Lung (tissue), 12 donors: ENCODE results near the gene C18orf63. TPM values are rescaled to one million over a fixed set of nuclear protein-coding genes. Genes with fewer than 3 reads are reported as not detected.

Experiments used
- ATAC-seq: fragments of 200-7000 bp; cut with Tn5 transposase; one replicate; pipeline ENCODE4 v1.9.1; 2020; ENCODE audit warnings: moderate number of reproducible peaks; ENCODE audit not compliant: insufficient read depth, low FRiP score
- DNase-seq, 3 donors: peaks; one replicate each; pipeline ENCODE4 v3.0.0-alpha.2; 2013 to 2017
- H3K27ac ChIP-seq, 2 donors: one replicate each; pipeline ENCODE4 v1.5.1; 2013; ENCODE audit warnings: mild to moderate bottlenecking in 2 of 2, moderate library complexity in 2 of 2, control low read depth in 1 of 2, inconsistent platforms in 1 of 2, low read depth in 1 of 2, low read length in 1 of 2
- H3K27me3 ChIP-seq, 3 donors: one replicate each; pipeline ENCODE4 v1.5.1; 2013; ENCODE audit warnings: low read length in 2 of 3; ENCODE audit not compliant: control insufficient read depth in 3 of 3, insufficient read depth in 3 of 3
- H3K36me3 ChIP-seq, 4 donors: one replicate each; pipeline ENCODE4 v1.5.1; 2013; ENCODE audit warnings: low read length in 4 of 4, mild to moderate bottlenecking in 1 of 4, moderate library complexity in 1 of 4; ENCODE audit not compliant: control insufficient read depth in 4 of 4, insufficient read depth in 4 of 4
- H3K4me1 ChIP-seq, 5 donors: one replicate each; pipeline ENCODE4 v1.5.1; 2013; ENCODE audit warnings: low read length in 5 of 5, mild to moderate bottlenecking in 2 of 5, moderate library complexity in 1 of 5; ENCODE audit not compliant: control insufficient read depth in 5 of 5, insufficient read depth in 5 of 5
- H3K4me3 ChIP-seq: one replicate; pipeline ENCODE4 v1.5.1; 2013; ENCODE audit warnings: mild to moderate bottlenecking, control low read depth, moderate library complexity
- H3K9ac ChIP-seq, 2 donors: one replicate each; pipeline ENCODE4 v1.5.1; 2013; ENCODE audit warnings: low read length in 2 of 2, control low read depth in 1 of 2; ENCODE audit not compliant: insufficient read depth in 1 of 2
- H3K9me3 ChIP-seq, 4 donors: one replicate each; pipeline ENCODE4 v1.5.1; 2013; ENCODE audit warnings: low read length in 3 of 4, mild to moderate bottlenecking in 1 of 4, moderate library complexity in 1 of 4; ENCODE audit not compliant: control insufficient read depth in 4 of 4, insufficient read depth in 3 of 4
- WGBS, 2 donors: extraction: QIAGEN DNeasy Blood & Tissue Kit; methylation state at CpG; one replicate each; pipeline ENCODE4 v1.1.7; 2013; 5-methylcytosine and 5-hydroxymethylcytosine counted together
- polyA plus RNA-seq, 2 donors: library from polyadenylated mRNA; stranded (reverse); fragments of 200-250 nt; gene quantifications; one replicate each; pipeline ENCODE4 v1.2.1, GENCODE V29; 2013
- total RNA-seq, 2 donors: library from RNA; depleted of rRNA in 1 of 2; stranded (reverse); fragments of >200 nt in 1 of 2; gene quantifications; one replicate each; pipeline ENCODE4 v1.2.1, GENCODE V29; 2014 to 2021
- TF ChIP-seq, protein P1 (sequence below): IDR thresholded peaks from 2 replicates; pipeline ENCODE4 v1.5.1; 2012; ENCODE audit warnings: mild to moderate bottlenecking; ENCODE audit errors: control extremely low read depth, extremely low read depth
- donor health status: control.
- donor health status: control.
- donor health status: Bipolar disorder and iron deficiency.
- donor health status: healthy.
- donor health status: DM: yes; HTN: yes; CAD: no.

C18orf63 gene
- total and polyA plus RNA-seq, 4 donors, result 0.14 to 0.55 (median 0.38) TPM

DNA sequence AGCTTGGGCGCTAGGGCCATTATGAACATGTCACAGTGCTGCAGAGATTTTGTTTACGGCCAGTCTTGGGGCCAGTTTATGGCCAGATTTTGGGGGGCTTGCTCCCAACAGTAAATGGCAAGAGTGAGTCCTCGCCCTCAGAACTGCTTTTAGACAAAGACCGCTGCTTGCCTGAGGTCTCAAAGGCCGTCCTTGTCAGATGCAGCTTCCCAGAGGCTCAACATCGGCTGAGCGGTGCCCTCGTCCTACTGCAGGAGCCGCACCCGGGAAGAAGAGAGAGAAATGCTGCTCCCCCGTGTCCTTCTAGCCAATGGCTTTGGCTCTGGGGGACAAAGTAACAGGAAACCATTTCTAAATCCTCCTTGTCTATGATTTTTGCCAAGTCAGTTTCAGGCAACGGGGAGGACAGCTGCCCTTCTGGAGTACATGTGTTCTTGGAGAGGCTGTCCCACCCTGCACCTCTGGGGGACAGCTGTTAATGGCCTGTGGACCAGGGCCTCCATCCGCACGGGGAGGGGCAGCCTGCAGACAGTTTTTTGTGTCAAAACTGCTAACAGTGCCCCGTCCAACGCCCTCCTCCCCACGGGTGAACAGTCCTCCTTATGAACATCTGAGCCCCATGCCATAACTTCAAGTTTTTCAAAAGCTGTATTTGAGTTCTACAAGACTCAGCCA, 66.1 kb downstream of the C18orf63 start:
- Histone ChIP-seq H3K9me3 (peaks cover 0 to 3% (median 0%) of the 10 kb centered on the region in 4 donors), H3K4me3 (no peak overlapping the region), H3K27ac (no peak overlapping the region), H3K36me3 (no peaks in the 10 kb centered on the region), H3K27me3 (no peaks in the 10 kb centered on the region), H3K9ac (no peak overlapping the region), H3K4me1 (peaks cover 0 to 9% (median 0%) of the 10 kb centered on the region in 5 donors)
- TF ChIP-seq, protein P1, sequence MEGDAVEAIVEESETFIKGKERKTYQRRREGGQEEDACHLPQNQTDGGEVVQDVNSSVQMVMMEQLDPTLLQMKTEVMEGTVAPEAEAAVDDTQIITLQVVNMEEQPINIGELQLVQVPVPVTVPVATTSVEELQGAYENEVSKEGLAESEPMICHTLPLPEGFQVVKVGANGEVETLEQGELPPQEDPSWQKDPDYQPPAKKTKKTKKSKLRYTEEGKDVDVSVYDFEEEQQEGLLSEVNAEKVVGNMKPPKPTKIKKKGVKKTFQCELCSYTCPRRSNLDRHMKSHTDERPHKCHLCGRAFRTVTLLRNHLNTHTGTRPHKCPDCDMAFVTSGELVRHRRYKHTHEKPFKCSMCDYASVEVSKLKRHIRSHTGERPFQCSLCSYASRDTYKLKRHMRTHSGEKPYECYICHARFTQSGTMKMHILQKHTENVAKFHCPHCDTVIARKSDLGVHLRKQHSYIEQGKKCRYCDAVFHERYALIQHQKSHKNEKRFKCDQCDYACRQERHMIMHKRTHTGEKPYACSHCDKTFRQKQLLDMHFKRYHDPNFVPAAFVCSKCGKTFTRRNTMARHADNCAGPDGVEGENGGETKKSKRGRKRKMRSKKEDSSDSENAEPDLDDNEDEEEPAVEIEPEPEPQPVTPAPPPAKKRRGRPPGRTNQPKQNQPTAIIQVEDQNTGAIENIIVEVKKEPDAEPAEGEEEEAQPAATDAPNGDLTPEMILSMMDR, result no peak
- ATAC-seq (no peak), DNase-seq (no peak)
- 89 to 93% methylated on average over 17 of the region's 17 CpGs for WGBS, 2 donors

DNA sequence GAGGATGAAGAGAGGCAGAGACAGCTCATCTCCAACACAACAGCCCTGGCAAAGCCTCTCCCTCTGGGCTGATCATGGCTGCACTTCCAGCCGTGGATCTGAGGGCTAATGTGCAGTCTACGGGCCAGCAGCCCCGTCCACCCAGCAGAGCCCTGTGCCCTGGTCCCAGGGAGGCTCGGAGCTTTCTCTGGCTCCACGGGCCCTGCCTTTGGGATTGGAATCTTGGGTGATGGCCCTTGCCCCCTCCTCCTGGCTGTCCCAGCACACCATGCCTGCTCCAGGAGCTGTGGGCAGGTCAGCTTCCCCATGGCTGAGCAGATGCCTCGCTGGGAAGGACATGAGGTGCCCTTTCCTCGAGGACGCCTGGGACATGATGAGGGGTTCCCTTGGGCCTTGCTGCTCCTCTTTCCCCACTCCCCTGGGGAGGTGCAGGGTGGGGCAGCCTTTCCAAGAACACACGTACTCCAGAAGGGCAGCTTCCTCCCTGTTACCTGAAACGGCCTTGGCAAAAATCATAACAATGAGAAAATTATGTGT, 66.9 kb downstream of the C18orf63 start:
- H3K4me1 ChIP-seq, result peaks cover 0 to 9% (median 0%) of the 10 kb centered on the region in 5 donors
- H3K9me3 ChIP-seq, result peaks cover 0 to 3% (median 0%) of the 10 kb centered on the region in 4 donors
- DNase-seq (no peak), ATAC-seq (no peak)
- 90 to 92% methylated on average over 10 of the region's 10 CpGs for WGBS, 2 donors
- no peaks in the 10 kb centered on the region for H3K36me3 ChIP-seq
- no peak overlapping the region for H3K4me3 ChIP-seq
- H3K27ac ChIP-seq, result no peak overlapping the region
- no peaks in the 10 kb centered on the region for H3K27me3 ChIP-seq
- TF ChIP-seq, protein P1, result no peak
- no peak overlapping the region for H3K9ac ChIP-seq

DNA sequence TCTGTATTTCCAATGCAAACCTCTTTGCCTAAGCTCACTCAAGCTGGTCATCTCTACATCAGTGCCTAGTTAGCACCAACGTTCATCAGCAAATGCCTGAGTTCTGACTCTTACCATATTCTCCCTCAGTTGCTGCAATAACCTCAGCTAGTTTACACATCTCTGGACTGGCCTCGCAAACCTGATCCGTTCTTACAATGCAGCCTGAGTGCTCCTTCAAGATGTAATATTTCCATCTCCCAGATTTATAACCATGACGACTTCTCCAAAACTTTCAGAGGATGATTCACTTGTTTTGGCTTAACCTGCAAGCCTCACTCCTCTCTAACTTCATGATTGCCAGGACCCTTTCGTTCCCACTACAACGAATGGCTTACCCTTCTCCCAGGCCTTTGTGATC, 71.7 kb downstream of the C18orf63 start:
- H3K9me3 ChIP-seq, result peaks cover 0 to 3% (median 0%) of the 10 kb centered on the region in 4 donors
- peaks cover 0 to 8% (median 0%) of the 10 kb centered on the region in 5 donors for H3K4me1 ChIP-seq
- no peaks in the 10 kb centered on the region for H3K27me3 ChIP-seq
- H3K4me3 ChIP-seq, result no peak overlapping the region
- H3K36me3 ChIP-seq, result no peaks in the 10 kb centered on the region
- TF ChIP-seq, protein P1, result no peak
- DNase-seq, result no peak
- no peak overlapping the region for H3K27ac ChIP-seq
- ATAC-seq, result no peak
- H3K9ac ChIP-seq, result no peak overlapping the region
- WGBS, 2 donors, result 83 to 93% methylated on average over 6 of the region's 6 CpGs
